ENCODE data around the gene SET. TPM values are rescaled to one million over a fixed set of nuclear protein-coding genes. Genes with fewer than 3 reads are reported as not detected.

SET gene
- total and polyA plus RNA-seq, 2 of the 13 experiments (the other 11 are each of a cell fraction or from before 2014, with no cell fraction given): 94.2 to 611 TPM

DNA sequence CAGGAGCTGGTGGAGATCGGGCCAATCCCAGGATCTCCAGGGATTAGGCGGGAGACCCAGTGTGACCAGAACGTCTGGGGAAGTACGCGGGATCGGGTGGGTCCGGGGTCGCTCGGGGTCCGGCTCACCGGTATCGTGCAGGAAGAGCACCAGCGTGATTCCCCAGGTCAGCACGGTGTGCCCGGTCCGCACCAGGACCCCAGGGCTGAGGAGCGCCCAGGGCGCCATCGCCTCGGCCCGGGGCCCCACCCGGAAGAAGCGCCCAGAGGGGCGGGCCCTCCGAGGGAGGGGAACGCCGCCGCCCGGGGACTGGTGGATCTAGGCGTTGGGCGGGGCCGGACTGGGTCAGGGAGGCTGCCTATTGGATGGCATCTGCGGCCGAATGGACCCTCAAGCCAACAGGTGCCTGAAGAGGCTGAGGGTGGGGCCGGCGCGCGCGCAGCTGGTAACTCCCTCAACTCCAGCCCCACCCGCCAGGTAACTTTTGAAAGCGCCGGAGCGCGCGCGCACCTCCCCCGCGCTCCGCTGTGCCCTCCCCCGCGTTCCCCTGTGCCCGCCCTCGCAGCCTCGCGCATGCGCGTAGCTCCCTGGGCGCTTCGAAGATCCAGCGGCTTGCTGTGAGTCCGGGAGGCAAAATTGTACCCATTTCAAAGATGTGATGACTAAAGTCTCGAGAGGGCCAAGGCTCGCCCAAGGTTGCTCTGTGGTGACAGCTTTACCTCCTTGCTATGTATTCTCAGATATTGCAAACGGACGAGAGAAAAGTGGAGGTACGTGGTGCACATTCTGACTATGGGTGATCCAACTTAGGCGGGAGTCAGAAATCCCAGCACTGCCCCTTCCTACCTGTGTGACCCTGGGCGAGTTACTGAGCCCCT, 35.1 kb downstream of the SET start, which contains the start of gene ZDHHC12 (continued):
- TF ChIP-seq, protein P1, sequence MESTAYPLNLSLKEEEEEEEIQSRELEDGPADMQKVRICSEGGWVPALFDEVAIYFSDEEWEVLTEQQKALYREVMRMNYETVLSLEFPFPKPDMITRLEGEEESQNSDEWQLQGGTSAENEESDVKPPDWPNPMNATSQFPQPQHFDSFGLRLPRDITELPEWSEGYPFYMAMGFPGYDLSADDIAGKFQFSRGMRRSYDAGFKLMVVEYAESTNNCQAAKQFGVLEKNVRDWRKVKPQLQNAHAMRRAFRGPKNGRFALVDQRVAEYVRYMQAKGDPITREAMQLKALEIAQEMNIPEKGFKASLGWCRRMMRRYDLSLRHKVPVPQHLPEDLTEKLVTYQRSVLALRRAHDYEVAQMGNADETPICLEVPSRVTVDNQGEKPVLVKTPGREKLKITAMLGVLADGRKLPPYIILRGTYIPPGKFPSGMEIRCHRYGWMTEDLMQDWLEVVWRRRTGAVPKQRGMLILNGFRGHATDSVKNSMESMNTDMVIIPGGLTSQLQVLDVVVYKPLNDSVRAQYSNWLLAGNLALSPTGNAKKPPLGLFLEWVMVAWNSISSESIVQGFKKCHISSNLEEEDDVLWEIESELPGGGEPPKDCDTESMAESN (CRISPR knock-in tag; conservative IDR thresholded peaks at IDR 0.05): 0 out of 2 replicates have a peak, but pooled peaks have one; percentile 29
- TF ChIP-seq, protein P2, sequence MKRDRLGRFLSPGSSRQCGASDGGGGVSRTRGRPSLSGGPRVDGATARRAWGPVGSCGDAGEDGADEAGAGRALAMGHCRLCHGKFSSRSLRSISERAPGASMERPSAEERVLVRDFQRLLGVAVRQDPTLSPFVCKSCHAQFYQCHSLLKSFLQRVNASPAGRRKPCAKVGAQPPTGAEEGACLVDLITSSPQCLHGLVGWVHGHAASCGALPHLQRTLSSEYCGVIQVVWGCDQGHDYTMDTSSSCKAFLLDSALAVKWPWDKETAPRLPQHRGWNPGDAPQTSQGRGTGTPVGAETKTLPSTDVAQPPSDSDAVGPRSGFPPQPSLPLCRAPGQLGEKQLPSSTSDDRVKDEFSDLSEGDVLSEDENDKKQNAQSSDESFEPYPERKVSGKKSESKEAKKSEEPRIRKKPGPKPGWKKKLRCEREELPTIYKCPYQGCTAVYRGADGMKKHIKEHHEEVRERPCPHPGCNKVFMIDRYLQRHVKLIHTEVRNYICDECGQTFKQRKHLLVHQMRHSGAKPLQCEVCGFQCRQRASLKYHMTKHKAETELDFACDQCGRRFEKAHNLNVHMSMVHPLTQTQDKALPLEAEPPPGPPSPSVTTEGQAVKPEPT (CRISPR knock-in tag; IDR thresholded peaks at IDR 0.05; ENCODE audit: low read depth): peak; percentile 87; the same call in 1 of the 2 replicates
- TF ChIP-seq ZSCAN12 (CRISPR knock-in tag; IDR thresholded peaks at IDR 0.05) (peak; percentile 46; the same call in 1 of the 2 replicates), ONECUT2 (CRISPR knock-in tag; IDR thresholded peaks at IDR 0.05) (no peak), ZNF558 (CRISPR knock-in tag; IDR thresholded peaks at IDR 0.05; ENCODE audit: borderline replicate concordance) (no peak)
- TF ChIP-seq, protein P3, sequence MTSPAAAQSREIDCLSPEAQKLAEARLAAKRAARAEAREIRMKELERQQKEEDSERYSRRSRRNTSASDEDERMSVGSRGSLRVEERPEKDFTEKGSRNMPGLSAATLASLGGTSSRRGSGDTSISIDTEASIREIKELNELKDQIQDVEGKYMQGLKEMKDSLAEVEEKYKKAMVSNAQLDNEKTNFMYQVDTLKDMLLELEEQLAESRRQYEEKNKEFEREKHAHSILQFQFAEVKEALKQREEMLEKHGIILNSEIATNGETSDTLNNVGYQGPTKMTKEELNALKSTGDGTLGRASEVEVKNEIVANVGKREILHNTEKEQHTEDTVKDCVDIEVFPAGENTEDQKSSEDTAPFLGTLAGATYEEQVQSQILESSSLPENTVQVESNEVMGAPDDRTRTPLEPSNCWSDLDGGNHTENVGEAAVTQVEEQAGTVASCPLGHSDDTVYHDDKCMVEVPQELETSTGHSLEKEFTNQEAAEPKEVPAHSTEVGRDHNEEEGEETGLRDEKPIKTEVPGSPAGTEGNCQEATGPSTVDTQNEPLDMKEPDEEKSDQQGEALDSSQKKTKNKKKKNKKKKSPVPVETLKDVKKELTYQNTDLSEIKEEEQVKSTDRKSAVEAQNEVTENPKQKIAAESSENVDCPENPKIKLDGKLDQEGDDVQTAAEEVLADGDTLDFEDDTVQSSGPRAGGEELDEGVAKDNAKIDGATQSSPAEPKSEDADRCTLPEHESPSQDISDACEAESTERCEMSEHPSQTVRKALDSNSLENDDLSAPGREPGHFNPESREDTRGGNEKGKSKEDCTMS (CRISPR knock-in tag; conservative IDR thresholded peaks at IDR 0.05): no peak
- TF ChIP-seq, protein P4, sequence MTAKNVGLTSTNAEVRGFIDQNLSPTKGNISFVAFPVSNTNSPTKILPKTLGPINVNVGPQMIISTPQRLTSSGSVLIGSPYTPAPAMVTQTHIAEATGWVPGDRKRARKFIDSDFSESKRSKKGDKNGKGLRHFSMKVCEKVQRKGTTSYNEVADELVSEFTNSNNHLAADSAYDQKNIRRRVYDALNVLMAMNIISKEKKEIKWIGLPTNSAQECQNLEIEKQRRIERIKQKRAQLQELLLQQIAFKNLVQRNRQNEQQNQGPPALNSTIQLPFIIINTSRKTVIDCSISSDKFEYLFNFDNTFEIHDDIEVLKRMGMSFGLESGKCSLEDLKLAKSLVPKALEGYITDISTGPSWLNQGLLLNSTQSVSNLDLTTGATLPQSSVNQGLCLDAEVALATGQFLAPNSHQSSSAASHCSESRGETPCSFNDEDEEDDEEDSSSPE (CRISPR knock-in tag; IDR thresholded peaks at IDR 0.05): peak; percentile 93
